Spleen (tissue), 11 donors: ENCODE results near the gene BRSK2. TPM values are rescaled to one million over a fixed set of nuclear protein-coding genes. Genes with fewer than 3 reads are reported as not detected.

Experiments used
- DNase-seq: peaks from one replicate; pipeline ENCODE4 v3.0.0-alpha.2; 2020
- H3K27ac ChIP-seq, 8 donors: fragments of 200-600 bp; sonication (generic) in 7 of 8; 1 replicate in 4 of 8; 2 replicates in 4 of 8; pipeline versions ENCODE4 v1.5.0 to v1.8.0; 2016 to 2021; ENCODE audit warnings: inconsistent platforms in 4 of 8, mild to moderate bottlenecking in 4 of 8, moderate library complexity in 1 of 8
- H3K27me3 ChIP-seq, 7 donors: fragments of 200-600 bp; sonication (generic) in 6 of 7; replicated peaks in 1 of 7; 1 replicate in 4 of 7; 2 replicates in 3 of 7; pipeline versions ENCODE4 v1.5.0 to v1.8.0; 2016 to 2021; ENCODE audit warnings: inconsistent platforms in 3 of 7, mild to moderate bottlenecking in 1 of 7
- H3K36me3 ChIP-seq, 6 donors: fragments of 200-600 bp; sonication (generic) in 5 of 6; 1 replicate in 4 of 6; 2 replicates in 2 of 6; pipeline versions ENCODE4 v1.5.0 to v1.8.0; 2016 to 2021; ENCODE audit warnings: inconsistent platforms in 2 of 6
- H3K4me1 ChIP-seq, 6 donors: fragments of 200-600 bp; sonication (generic) in 5 of 6; 1 replicate in 3 of 6; 2 replicates in 3 of 6; pipeline versions ENCODE4 v1.5.0 to v1.8.0; 2016 to 2021; ENCODE audit warnings: inconsistent platforms in 3 of 6
- H3K4me3 ChIP-seq, 8 donors: fragments of 200-600 bp; sonication (generic) in 7 of 8; 1 replicate in 4 of 8; 2 replicates in 4 of 8; pipeline versions ENCODE4 v1.5.0 to v1.8.0; 2016 to 2021; ENCODE audit warnings: inconsistent platforms in 4 of 8, mild to moderate bottlenecking in 4 of 8, moderate library complexity in 2 of 8
- H3K9me3 ChIP-seq, 8 donors: fragments of 200-600 bp; sonication (generic) in 7 of 8; 1 replicate in 4 of 8; 2 replicates in 4 of 8; pipeline versions ENCODE4 v1.5.0 to v1.8.0; 2016 to 2021; ENCODE audit warnings: inconsistent platforms in 4 of 8
- POLR2A ChIP-seq, 3 donors: fragments of 450-650 bp; IDR thresholded peaks; one replicate each; pipeline ENCODE4 v1.5.1; 2017; ENCODE audit warnings: antibody characterized with exemption in 3 of 3, mild to moderate bottlenecking in 1 of 3
- POLR2AphosphoS5 ChIP-seq, 3 donors: sonication (generic); formaldehyde crosslinking; IDR thresholded peaks; one replicate each; pipeline ENCODE4 v1.5.1; 2017; ENCODE audit warnings: antibody characterized with exemption in 3 of 3
- WGBS, 5 donors: extraction: QIAGEN DNeasy Blood & Tissue Kit in 3 of 5; methylation state at CpG; one replicate each; pipeline versions ENCODE4 v1.1.5 to v1.1.7; 2013 to 2018; 5-methylcytosine and 5-hydroxymethylcytosine counted together
- intact Hi-C: fragments of 100-400 bp; cut with DNase I; formaldehyde crosslinking; loops from one replicate; pipeline ENCODE4 v1.15.0; 2023; ENCODE audit warnings: low total_unique reads
- polyA plus RNA-seq, 3 donors: library from polyadenylated mRNA; stranded (reverse); fragments of 200-250 nt; gene quantifications; one replicate each; pipeline ENCODE4 v1.2.1, GENCODE V29; 2013
- total RNA-seq, 7 donors: library from RNA; depleted of rRNA in 3 of 7; stranded (reverse); fragments of >200 nt in 3 of 7; fragmentation: NEBNext Ultra II Directional in 4 of 7; extraction: Animal tissue kit (Norgen Biotek cat#: 25700) in 4 of 7; gene quantifications; one replicate each; pipeline versions ENCODE4 v1.1.0 to v1.2.1, GENCODE V29; 2016 to 2021
- TF ChIP-seq, protein P1 (sequence below), 11 experiments: fragments of 200-600 bp in 7 of 11; fragments of 450-650 bp in 4 of 11; sonication (generic) in 4 of 11; IDR thresholded peaks in 8 of 11; conservative IDR thresholded peaks in 3 of 11; 1 replicate in 7 of 11; 2 replicates in 4 of 11; pipeline versions ENCODE4 v1.4.0 to v1.8.0; 2016 to 2021; ENCODE audit warnings: antibody characterized with exemption in 11 of 11, inconsistent platforms in 4 of 11, mild to moderate bottlenecking in 1 of 11
- donor health status: healthy with polysubstance abuse.
- donor health status: DM: no; HTN: no; CAD: no; lungs with moderate emphysema.
- donor health status: DM: no; HTN: no; CAD: no.
- donor health status: Bipolar disorder and iron deficiency.
- donor health status: healthy.
- donor health status: DM: no; HTN: no; CAD: no.
- donor health status: DM: yes; HTN: yes; CAD: no.

BRSK2 gene
- total and polyA plus RNA-seq, 10 donors: 0.17 to 1.5 (median 0.42) TPM

DNA sequence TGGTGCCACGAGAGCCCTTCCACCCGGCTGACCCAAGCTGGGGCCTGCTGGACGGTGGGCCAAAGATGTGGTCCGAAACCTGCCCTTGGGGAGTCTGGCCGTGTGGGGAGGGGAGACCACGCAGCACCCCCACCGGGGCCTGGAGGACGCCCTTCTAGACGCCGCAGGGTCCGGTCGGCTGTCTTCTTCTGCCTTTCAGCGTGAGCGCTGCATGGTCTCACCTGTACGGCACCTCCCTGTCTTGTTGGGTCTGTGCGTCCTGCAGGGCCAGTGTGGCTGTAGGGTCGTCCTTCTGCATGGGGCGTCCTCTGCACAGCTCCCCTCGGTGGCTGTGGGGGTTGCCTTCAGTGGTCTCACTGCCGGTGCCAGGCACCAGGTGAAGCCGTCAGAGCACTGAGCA, 2.8 kb downstream of the BRSK2 start:
- WGBS, 5 donors: 83 to 93% (median 84%) methylated on average over 11 to 21 of the region's 21 CpGs
- intact Hi-C loops: no loop called here
- H3K9me3 ChIP-seq: no peaks in the 10 kb centered on the region
- H3K27ac ChIP-seq: no peak overlapping the region
- H3K4me3 ChIP-seq: no peak overlapping the region
- H3K36me3 ChIP-seq: no peaks in the 10 kb centered on the region
- TF ChIP-seq, protein P1, sequence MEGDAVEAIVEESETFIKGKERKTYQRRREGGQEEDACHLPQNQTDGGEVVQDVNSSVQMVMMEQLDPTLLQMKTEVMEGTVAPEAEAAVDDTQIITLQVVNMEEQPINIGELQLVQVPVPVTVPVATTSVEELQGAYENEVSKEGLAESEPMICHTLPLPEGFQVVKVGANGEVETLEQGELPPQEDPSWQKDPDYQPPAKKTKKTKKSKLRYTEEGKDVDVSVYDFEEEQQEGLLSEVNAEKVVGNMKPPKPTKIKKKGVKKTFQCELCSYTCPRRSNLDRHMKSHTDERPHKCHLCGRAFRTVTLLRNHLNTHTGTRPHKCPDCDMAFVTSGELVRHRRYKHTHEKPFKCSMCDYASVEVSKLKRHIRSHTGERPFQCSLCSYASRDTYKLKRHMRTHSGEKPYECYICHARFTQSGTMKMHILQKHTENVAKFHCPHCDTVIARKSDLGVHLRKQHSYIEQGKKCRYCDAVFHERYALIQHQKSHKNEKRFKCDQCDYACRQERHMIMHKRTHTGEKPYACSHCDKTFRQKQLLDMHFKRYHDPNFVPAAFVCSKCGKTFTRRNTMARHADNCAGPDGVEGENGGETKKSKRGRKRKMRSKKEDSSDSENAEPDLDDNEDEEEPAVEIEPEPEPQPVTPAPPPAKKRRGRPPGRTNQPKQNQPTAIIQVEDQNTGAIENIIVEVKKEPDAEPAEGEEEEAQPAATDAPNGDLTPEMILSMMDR (IDR thresholded peaks at IDR 0.05 in 8 of 11, conservative IDR thresholded peaks at IDR 0.05 in 3 of 11): no peak
- TF ChIP-seq POLR2A (IDR thresholded peaks at IDR 0.05) (no peak), POLR2AphosphoS5 (IDR thresholded peaks at IDR 0.05) (no peak)
- no peak for DNase-seq
- H3K4me1 ChIP-seq: peaks cover 6 to 25% (median 15%) of the 10 kb centered on the region in 6 donors
- H3K27me3 ChIP-seq: peaks cover 7 to 85% (median 39%) of the 10 kb centered on the region in 7 donors

DNA sequence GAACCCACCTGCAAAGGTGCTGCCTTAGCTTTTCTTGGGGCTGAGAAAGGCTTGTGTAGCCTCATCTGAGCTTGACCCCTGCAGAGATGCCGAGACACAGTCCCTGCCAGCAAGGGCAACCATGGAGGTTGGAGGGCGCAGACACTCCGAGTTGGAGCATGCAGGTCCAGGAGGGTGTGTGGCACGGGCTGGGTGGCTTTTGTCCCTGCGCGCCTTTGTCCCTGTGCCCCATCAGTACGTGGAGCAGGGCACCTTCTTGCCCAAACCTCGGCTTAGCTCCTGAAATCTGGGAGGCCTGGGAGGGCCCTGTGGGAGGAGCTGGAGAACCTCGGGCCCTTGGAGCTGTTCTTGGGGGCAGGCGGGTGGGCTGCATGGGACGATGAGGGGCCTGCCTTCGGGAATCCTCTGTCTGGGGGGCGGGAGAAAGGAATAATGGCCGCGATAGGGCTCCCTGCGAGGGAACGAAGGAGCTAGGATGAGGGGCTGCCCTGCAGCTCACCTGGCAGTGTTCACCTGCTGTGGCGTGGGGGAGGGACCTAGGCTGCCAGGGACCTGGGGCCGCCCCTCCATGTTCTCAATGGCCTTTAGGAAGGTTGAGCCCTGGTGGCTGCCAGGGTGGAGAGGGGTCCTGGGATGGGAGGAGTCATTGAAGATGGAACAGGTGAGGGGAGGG, 3.4 kb downstream of the BRSK2 start:
- no peak for DNase-seq
- WGBS, 5 donors: 86 to 94% (median 90%) methylated on average over 19 of the region's 19 CpGs

DNA sequence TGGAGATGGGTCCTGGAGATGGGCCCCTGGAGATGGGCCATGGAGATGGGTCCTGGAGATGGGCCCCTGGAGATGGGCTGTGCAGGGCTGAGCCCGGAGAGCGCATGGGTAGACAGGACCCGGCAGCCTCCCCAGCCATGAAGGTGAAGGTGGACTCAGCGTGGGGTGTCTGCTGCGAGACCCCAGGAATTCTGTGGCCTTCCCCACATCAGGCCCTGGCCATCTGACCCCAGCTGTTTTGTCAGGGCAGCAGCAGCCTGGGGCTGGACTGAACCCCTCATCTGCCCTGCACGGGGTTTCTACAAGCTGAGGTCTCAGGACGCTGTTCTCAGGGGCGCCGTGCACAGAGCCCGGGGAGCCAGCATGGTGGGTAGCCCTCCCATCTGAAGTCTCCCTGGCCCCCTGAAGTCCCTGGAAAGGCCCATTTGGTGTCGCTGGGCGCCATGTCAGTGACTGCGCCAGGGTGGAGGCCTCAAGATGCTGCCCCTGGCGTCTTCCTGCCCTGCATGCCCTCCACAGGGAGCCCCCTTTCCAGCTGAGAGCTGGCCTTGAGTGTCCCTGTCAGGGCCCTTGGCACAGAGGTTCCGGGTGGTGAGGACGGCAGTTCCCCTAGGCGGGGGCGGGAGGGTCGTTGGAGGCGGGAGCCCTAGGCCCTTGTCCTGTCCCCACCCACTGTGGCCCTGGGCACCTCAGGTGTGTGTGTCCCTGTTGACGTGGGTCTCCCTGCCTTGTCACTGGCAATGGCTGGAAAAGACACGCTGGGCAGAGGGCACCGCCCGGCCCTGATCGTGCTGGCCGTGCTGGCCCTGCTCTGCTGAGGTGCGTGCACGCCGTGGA, 5.4 kb downstream of the BRSK2 start:
- peaks cover 0 to 10% (median 6%) of the 10 kb centered on the region in 6 donors for H3K4me1 ChIP-seq
- H3K4me3 ChIP-seq: no peak overlapping the region
- intact Hi-C loops: no loop called here
- H3K9me3 ChIP-seq: no peaks in the 10 kb centered on the region
- DNase-seq: no peak
- no peak overlapping the region for H3K27ac ChIP-seq
- no peaks in the 10 kb centered on the region for H3K36me3 ChIP-seq
- 84 to 90% (median 86%) methylated on average over 14 to 29 of the region's 29 CpGs for WGBS, 5 donors
- TF ChIP-seq POLR2AphosphoS5 (IDR thresholded peaks at IDR 0.05): no peak
- no peak for TF ChIP-seq POLR2A (IDR thresholded peaks at IDR 0.05)
- TF ChIP-seq, protein P1 (IDR thresholded peaks at IDR 0.05 in 8 of 11, conservative IDR thresholded peaks at IDR 0.05 in 3 of 11): no peak
- H3K27me3 ChIP-seq: peaks cover 7 to 89% (median 35%) of the 10 kb centered on the region in 7 donors

More for the DNA sequence above, 3.4 kb downstream of the BRSK2 start:
- no peaks in the 10 kb centered on the region for H3K36me3 ChIP-seq
- H3K9me3 ChIP-seq: no peaks in the 10 kb centered on the region
- H3K27me3 ChIP-seq: peaks cover 7 to 85% (median 39%) of the 10 kb centered on the region in 7 donors
- peaks cover 6 to 23% (median 15%) of the 10 kb centered on the region in 6 donors for H3K4me1 ChIP-seq
- intact Hi-C loops: no loop called here
- TF ChIP-seq, protein P1 (IDR thresholded peaks at IDR 0.05 in 8 of 11, conservative IDR thresholded peaks at IDR 0.05 in 3 of 11): no peak
- TF ChIP-seq POLR2AphosphoS5 (IDR thresholded peaks at IDR 0.05) (no peak), POLR2A (IDR thresholded peaks at IDR 0.05) (no peak)
- H3K4me3 ChIP-seq: no peak overlapping the region
- no peak overlapping the region for H3K27ac ChIP-seq
